DOHH2 (cell line): ENCODE data around the gene FGF3.

ENCODE experiments used
- EZH2phosphoT487 ChIP-seq: fragments of 200-600 bp; sonication (generic); IDR thresholded peaks from 2 replicates; pipeline ENCODE4 v1.6.1; 2017; ENCODE audit warnings: borderline replicate concordance, mild to moderate bottlenecking, antibody characterized with exemption, low read length, moderate library complexity, mixed read lengths
- TF ChIP-seq, protein P1 (sequence below): fragments of 200-600 bp; sonication (generic); IDR thresholded peaks from one replicate; pipeline ENCODE4 v1.5.1; 2014; ENCODE audit warnings: antibody characterized with exemption, mild to moderate bottlenecking, low read depth, low read length; ENCODE audit not compliant: poor library complexity, severe bottlenecking

DNA sequence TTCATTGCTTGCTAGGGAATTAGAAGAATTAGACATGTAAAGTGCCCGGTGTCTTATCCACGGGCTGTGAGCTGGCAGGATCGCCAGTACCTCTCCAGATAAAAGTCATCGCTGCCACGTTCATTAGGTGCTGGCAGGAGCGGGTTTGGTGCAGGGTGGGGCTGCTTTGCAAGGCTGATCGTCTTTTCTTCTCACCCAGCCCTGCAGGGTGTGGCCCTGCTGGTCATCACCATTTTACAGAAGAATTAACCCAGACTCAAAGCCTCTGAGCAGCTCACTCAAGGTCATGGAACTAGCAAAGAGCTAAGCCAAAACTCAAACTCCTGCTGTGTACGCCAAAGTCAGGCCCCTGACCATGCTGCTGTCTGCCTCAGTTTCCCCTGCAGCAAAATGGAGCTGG lies 38.0 kb downstream of the FGF3 start:
- TF ChIP-seq, protein P1, sequence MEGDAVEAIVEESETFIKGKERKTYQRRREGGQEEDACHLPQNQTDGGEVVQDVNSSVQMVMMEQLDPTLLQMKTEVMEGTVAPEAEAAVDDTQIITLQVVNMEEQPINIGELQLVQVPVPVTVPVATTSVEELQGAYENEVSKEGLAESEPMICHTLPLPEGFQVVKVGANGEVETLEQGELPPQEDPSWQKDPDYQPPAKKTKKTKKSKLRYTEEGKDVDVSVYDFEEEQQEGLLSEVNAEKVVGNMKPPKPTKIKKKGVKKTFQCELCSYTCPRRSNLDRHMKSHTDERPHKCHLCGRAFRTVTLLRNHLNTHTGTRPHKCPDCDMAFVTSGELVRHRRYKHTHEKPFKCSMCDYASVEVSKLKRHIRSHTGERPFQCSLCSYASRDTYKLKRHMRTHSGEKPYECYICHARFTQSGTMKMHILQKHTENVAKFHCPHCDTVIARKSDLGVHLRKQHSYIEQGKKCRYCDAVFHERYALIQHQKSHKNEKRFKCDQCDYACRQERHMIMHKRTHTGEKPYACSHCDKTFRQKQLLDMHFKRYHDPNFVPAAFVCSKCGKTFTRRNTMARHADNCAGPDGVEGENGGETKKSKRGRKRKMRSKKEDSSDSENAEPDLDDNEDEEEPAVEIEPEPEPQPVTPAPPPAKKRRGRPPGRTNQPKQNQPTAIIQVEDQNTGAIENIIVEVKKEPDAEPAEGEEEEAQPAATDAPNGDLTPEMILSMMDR = no peak
- TF ChIP-seq EZH2phosphoT487 = no peak
